COLO668 (cell line): Measurements from ENCODE around the gene AXIN2.
"Not testable (repeated sequence)": the region's sequence is repeated elsewhere in the genome, so short reads cannot be mapped to it uniquely, and the experiment has no call there.

ENCODE experiments used
- DNase-seq: peaks from one replicate; lab custom pipeline; 2025; ENCODE audit not compliant: unreplicated experiment; lab: John Stamatoyannopoulos, UW

The AXIN2 gene

GRCh38 chr17:65523411-65523810 is 38.0 kb downstream of the AXIN2 start:
- no peak for DNase-seq

DNA sequence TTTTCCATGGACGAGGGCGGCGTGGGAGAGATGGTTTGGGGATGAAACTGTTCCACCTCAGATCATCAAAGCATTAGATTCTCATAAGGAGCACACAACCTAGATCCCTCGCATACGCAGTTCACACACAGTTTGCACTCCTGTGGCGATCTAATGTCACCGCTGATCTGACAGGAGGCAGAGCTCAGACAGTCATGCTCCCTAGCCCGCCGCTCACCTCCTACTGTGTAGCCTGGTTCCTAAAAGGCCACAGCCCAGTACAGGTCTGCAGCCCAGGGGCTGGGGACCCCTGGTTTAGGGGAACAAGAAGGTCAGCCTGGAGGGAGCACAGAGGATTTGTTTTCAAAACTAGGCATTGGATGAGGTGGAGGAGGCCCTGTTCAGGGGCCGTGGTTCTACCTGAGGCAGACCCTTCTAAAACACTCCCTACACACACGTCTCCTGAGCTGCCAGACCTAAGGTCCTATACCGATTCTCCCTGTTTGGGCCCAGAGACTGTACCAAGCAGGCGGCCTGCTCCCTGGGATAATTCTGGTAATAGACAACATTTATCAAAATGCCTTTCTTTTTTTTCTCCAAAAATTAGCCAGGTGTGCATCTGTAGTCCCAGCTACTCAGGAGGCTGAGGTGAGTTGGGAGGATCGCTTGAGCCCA is 38.6 kb downstream of the AXIN2 start:
- no peak for DNase-seq

- DNase-seq: no peak
Measured at GRCh38 chr17:65519462-65519861, 42.0 kb downstream of the AXIN2 start.

DNA sequence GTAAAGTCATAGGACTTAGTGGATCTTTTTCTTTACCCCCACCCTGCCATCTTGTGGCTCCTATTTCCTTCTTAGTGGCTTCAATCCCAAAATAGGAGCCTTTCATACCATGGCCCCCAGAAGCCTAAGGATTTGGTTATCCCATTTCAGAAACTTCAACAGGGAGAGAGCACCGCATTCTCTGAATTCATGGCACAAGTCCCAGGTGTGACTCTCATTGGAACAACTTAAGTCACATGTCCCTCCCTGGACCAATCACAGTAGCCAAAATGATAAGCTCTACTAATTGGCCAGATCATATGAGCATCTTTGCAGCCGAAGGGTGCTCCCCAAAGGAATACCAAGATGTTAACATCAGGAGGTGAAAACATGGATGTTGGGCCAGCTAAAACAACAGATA is 43.2 kb downstream of the AXIN2 start:
- DNase-seq: no peak

DNA sequence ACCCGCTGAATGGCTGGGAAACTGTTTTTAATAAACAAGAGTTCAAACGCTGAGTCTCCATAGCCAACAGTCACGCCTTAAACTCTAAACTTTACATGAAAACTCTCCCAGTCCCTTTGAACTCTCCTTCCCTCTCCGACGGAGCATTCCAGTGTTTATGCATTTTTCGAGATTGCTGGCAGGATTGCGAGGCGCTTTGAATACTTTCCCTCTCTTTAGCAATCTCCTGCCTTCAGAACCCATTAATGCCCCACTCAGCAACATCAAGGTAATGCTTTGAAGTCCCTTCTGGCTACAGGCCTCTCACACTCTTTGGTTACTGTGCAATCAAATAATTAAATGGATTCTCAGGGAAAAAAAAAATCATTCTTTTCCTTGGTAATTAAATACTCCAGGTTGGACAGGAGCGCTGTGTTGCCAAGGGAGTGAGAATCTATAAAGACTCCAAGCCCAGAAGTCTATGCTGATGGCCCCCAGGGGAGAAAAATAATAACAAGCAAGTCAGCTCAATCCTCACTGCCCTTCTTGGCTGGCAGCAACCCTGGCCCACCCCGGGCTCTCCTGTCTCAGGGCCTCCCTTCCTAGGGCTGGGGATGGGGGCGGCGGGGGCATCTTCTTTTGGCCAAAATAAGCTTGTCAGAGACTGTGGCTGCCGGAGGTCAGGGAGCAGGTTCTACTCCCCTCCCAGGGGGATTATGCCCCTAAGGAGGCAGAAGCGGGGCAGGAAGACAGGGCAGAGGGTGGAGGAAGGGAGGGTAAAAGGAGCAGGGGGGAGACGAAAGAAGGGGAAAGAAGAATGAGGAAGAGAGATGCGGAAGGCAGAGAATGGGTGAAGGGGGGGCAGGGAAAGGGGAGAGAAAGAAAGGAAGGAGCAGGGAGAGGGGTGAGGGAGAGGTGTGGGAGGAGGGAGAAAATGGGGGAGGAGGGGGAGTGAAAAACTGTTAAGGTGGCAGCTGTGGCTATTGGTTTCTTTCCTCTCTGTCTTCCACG is 45.2 kb downstream of the AXIN2 start:
- no peak for DNase-seq

GRCh38 chr17:65515512-65515911 is 45.9 kb downstream of the AXIN2 start:
- no peak for DNase-seq

- DNase-seq: no peak
Measured at GRCh38 chr17:65514541-65514940, 46.9 kb downstream of the AXIN2 start.

- no peak for DNase-seq
Measured at GRCh38 chr17:65514082-65514481, 47.4 kb downstream of the AXIN2 start.

GRCh38 chr17:65511316-65511715 is 50.1 kb downstream of the AXIN2 start:
- no peak for DNase-seq

- DNase-seq: no peak
Measured at GRCh38 chr17:65509032-65509431, 52.4 kb downstream of the AXIN2 start.

GRCh38 chr17:65504673-65505072 is 56.8 kb downstream of the AXIN2 start:
- not testable (repeated sequence) for DNase-seq

GRCh38 chr17:65504141-65504540 is 57.3 kb downstream of the AXIN2 start:
- no peak for DNase-seq

GRCh38 chr17:65503557-65503956 is 57.9 kb downstream of the AXIN2 start:
- no peak for DNase-seq

DNA sequence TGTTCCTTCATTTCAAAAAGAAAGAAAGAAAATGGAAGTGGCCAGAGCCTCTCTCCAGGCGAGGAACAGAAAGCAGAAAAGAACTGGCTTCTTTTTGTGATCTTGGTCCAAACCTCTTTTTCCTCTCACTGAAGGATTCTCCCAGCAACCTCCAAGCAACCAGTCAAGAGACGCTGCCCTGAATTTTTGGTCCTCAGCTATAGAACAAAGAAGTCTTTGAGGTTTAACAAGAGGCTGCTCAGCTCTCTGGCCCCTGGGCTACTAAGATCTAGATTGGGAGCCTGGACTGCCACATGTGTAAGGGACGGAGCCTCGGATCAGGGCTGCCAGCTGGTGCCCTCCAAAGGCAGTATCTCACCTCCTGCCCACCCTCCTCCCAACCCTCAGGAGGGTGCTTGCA is 62.6 kb downstream of the AXIN2 start:
- DNase-seq: no peak

GRCh38 chr17:65496801-65497200 is 64.6 kb downstream of the AXIN2 start:
- DNase-seq: no peak

DNA sequence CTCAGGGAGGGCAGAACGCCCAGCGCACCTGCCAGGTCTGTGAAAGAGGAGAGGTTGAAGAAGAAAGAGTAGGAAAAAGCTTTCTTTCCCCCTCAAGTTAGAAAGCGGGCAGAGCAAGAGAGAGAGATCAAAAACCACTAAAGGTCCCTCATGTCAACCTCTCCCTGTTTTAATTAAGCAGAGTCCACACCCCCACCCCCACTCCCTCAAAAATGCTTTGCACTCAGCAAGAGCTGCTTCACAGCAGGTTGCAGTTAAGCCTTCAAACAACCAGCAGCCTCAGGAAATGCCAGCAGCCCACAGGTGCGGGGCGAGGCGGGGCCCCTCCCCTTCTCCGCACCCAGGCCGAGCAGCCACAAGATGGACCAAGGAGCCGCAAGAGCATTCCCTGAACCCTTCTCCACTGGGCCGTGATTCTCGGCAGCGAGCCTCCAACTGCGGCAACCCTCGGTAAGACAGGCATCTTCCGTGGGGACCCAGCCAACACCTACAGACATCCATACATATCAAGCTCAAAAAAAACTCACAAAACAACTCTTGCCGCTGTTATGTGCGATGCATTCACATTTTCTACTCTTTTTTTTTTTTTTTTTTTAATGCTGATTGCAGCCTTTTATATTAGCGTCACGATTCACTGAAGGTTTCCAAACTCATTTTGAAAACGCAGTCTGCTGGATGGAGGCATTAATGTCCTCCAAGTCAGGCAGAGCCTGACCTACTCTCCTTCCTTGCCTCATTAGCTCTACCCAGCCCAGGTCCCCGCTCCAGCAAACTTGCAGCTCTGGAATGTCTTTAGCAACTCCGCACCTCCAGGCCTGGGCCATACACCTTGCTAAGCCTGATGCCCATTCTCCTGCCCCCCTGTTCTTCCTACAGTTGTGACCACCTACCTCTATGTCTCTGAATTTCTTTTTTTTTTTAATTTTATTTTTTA is 66.1 kb downstream of the AXIN2 start:
- DNase-seq: no peak

DNA sequence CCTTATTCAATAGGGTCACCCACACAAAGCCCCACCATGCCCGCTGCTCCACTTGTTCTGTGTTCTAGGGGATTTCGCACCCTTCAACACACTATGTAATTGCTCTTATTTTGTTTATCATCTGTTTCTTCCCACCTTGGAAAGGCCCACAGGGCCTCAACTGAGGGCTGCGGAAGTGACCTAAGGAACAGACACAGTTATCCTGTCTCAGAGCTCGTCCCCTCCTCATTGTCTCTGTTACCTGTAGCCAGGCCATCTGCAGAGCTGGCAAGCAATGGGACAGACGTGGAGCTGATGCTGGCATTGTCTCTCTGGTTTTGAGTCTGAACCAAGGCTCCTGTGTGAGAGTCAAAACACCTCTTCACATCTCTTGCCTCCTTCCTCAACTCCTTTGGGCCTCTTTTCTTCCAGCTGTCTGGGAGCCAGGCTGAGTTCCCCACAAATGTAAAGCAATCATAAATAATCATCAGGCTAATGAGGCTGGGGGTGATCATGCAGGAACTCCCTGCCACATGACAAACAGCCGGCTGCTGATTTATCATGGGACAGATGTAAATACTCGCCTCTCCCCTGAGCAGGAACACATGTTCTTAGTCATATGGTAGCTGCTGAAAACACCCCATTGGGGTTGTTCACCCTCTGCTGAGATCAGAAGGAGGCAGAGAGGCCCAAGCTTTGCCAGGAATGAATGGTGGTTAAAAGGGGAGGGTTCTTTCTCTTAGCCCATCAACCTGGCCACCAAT is 71.9 kb downstream of the AXIN2 start:
- DNase-seq: no peak

GRCh38 chr17:65488665-65489064 is 72.8 kb downstream of the AXIN2 start:
- no peak for DNase-seq

- DNase-seq: no peak
Measured at GRCh38 chr17:65487990-65488389, 73.5 kb downstream of the AXIN2 start.

- DNase-seq: no peak
Measured at GRCh38 chr17:65487161-65487560, 74.3 kb downstream of the AXIN2 start.
